ENCODE results near the gene VPS33B. TPM values are rescaled to one million over a fixed set of nuclear protein-coding genes. Genes with fewer than 3 reads are reported as not detected.

Gene VPS33B
- total and polyA plus RNA-seq, 2 of the 8 experiments (the other 6 are each of a cell fraction or from before 2014, with no cell fraction given) = 11.8 to 17.3 TPM

- Histone ChIP-seq H3K36me3 (ENCODE audit: control insufficient read depth in 2 of 4, insufficient read depth in 4 of 4, low read length in 3 of 4) (no peaks in the 10 kb centered on the region), H3K23me2 (ENCODE audit: low read depth, low read length) (peaks cover 6% of the 10 kb centered on the region; the same call in 1 of the 2 replicates), H4K8ac (ENCODE audit: extremely low read depth, insufficient read depth, low read length) (no peak overlapping the region), H2BK20ac (ENCODE audit: low read length) (no peak overlapping the region), H2BK15ac (ENCODE audit: low read length) (no peak overlapping the region), H2AK5ac (ENCODE audit: low read depth, low read length) (no peak overlapping the region), H4K91ac (replicated peaks; ENCODE audit: insufficient read length, low read length) (no peak overlapping the region), H4K5ac (ENCODE audit: insufficient read length, low read depth, low read length) (no peak overlapping the region), H3K79me1 (ENCODE audit: low read depth, low read length) (peaks cover 6% of the 10 kb centered on the region; the same call in 1 of the 2 replicates), H3K4me2 (ENCODE audit: insufficient read depth in 1 of 2, low read depth in 2 of 2, low read length in 2 of 2) (no peak overlapping the region), H4K20me1 (replicated peaks in 1 of 2; ENCODE audit: control insufficient read depth in 1 of 2, insufficient read depth in 2 of 2, low read length in 2 of 2) (no peaks in the 10 kb centered on the region), H3K56ac (replicated peaks; ENCODE audit: insufficient read length, low read depth, low read length) (no peak overlapping the region), H3K4me1 (replicated peaks in 1 of 4; ENCODE audit: control insufficient read depth in 3 of 4, insufficient read depth in 4 of 4, low read length in 3 of 4) (peaks cover 0 to 3% (median 1%) of the 10 kb centered on the region in 4 experiments; a peak in 3 of 7 replicates), H3K14ac (ENCODE audit: insufficient read length) (no peak overlapping the region), H2BK5ac (ENCODE audit: low read depth, low read length) (no peak overlapping the region), H2BK12ac (ENCODE audit: low read depth, low read length) (no peak overlapping the region), H3K9me3 (ENCODE audit: insufficient read depth in 2 of 2, low read depth in 1 of 2, low read length in 1 of 2) (no peaks in the 10 kb centered on the region), H2BK120ac (replicated peaks; ENCODE audit: low read depth, low read length) (no peak overlapping the region), H3K23ac (ENCODE audit: insufficient read length) (no peak overlapping the region), H3K27me3 (replicated peaks in 1 of 4; ENCODE audit: control insufficient read depth in 3 of 4, extremely low read depth in 1 of 4, insufficient read depth in 3 of 4, low read length in 3 of 4) (no peaks in the 10 kb centered on the region), H3K79me2 (ENCODE audit: control insufficient read depth in 1 of 2, insufficient read depth in 2 of 2, low read length in 2 of 2) (peaks cover 0 to 15% of the 10 kb centered on the region in 2 experiments; a peak in 2 of 4 replicates), H2AFZ (ENCODE audit: low read length) (no peak overlapping the region), H3K18ac (ENCODE audit: extremely low read depth, low read length) (no peak overlapping the region), H3K4ac (replicated peaks; ENCODE audit: insufficient read length, low read depth, low read length) (no peak overlapping the region), H3K9ac (replicated peaks in 1 of 4; ENCODE audit: extremely low read depth in 1 of 4, low read depth in 3 of 4, low read length in 3 of 4) (no peak overlapping the region), H3K4me3 (ENCODE audit: extremely low read depth in 1 of 4, insufficient read depth in 2 of 4, low read depth in 3 of 4, low read length in 4 of 4) (no peak overlapping the region), H3K27ac (ENCODE audit: low read depth, low read length) (no peak overlapping the region)
- 90% methylated on average over 6 of the region's 7 CpGs; no CpG with 5 or more reads in 1 of the 2 experiments for WGBS, 2 experiments (ENCODE audit: extremely low coverage in 1 of 2, insufficient coverage in 1 of 2, insufficient read length in 1 of 2, insufficient replicate concordance in 2 of 2, low coverage in 1 of 2, low lambda C conversion rate in 2 of 2, missing lambda C conversion rate in 1 of 2)
- DNase-seq (ENCODE audit: low read depth in 1 of 2, low spot score in 2 of 2) (no peak), FAIRE-seq (no peak)
- ChIA-PET POLR2A (ENCODE audit: partially characterized antibody) (interaction anchor here (1.3 kb wide), 1 partner anchor 69 kb away, joined by 4 read pairs; the partner anchor contains the start of gene RCCD1), CTCF (ENCODE audit: partially characterized antibody) (interaction anchor here (1.1 to 2.9 kb wide), 3 partner anchors 9 to 32 kb away, joined by 3 to 16 read pairs (median 5); no protein-coding TSS in a partner anchor)
- no peak for TF ChIP-seq CHD1 (IDR thresholded peaks at IDR 0.05; ENCODE audit: low read depth, low read length)
- no peak for TF ChIP-seq SP4 (IDR thresholded peaks at IDR 0.05; ENCODE audit: low read length)
- TF ChIP-seq SUZ12 (IDR thresholded peaks at IDR 0.05; ENCODE audit: low read length) = no peak
- TF ChIP-seq SAP30 (IDR thresholded peaks at IDR 0.05; ENCODE audit: insufficient read depth, insufficient replicate concordance, low read length) = no peak
- TF ChIP-seq ATF3 (IDR thresholded peaks at IDR 0.05; ENCODE audit: insufficient read depth, low read depth, low read length) = no peak
- TF ChIP-seq JUND (IDR thresholded peaks at IDR 0.05; ENCODE audit: low read length) = no peak
- no peak for TF ChIP-seq RFX5 (IDR thresholded peaks at IDR 0.05; ENCODE audit: borderline replicate concordance, low read depth, low read length)
- TF ChIP-seq BCL11A (IDR thresholded peaks at IDR 0.05; ENCODE audit: low read depth in 2 of 2, low read length in 2 of 2) = no peak
- no peak for TF ChIP-seq BACH1 (IDR thresholded peaks at IDR 0.05; ENCODE audit: low read length)
- TF ChIP-seq HDAC2 (IDR thresholded peaks at IDR 0.05; ENCODE audit: borderline replicate concordance in 1 of 2, low read depth in 2 of 2, low read length in 2 of 2) = no peak
- no peak for TF ChIP-seq CEBPB (IDR thresholded peaks at IDR 0.05; ENCODE audit: low read depth, low read length)
- no peak for TF ChIP-seq ASH2L (IDR thresholded peaks at IDR 0.05; ENCODE audit: low read length)
- no peak for TF ChIP-seq JUN (IDR thresholded peaks at IDR 0.05; ENCODE audit: low read depth, low read length)
- TF ChIP-seq KDM4A (IDR thresholded peaks at IDR 0.05; ENCODE audit: low read depth, low read length, severe bottlenecking) = no peak
These were observed 1.3 kb upstream of the VPS33B start for GRCh38 chr15:91023720-91024119.

All from H1 (cell line).